Common myeloid progenitor, CD34-positive (primary cell): Measurements from ENCODE around the gene ARPC1B.

Experiments
- CTCF ChIA-PET: fragments of 350-600 bp; sonication (Branson Sonifier 250); formaldehyde crosslinking; loops from one replicate; lab custom pipeline; 2021; ENCODE audit warnings: antibody characterized with exemption; lab: Charles Lee
- POLR2A ChIA-PET: fragments of 350-600 bp; sonication (Branson Sonifier 250); formaldehyde crosslinking; loops from one replicate; lab custom pipeline; 2021; ENCODE audit warnings: antibody characterized with exemption; lab: Charles Lee
- DNase-seq, 3 donors: peaks; one replicate each; pipeline versions ENCODE4 v3.0.0 to v3.0.0-alpha.2; 2013
- H3K27ac ChIP-seq, 2 experiments: 1 replicate in 1 of 2; 2 replicates in 1 of 2; pipeline ENCODE4 v1.7.0; 2013; ENCODE audit warnings: inconsistent platforms in 2 of 2, low read length in 2 of 2, mild to moderate bottlenecking in 2 of 2, low read depth in 1 of 2, moderate library complexity in 1 of 2; ENCODE audit not compliant: severe bottlenecking in 2 of 2, insufficient read depth in 1 of 2, poor library complexity in 1 of 2
- H3K27me3 ChIP-seq, 5 experiments: replicated peaks in 2 of 5; 1 replicate in 3 of 5; 2 replicates in 2 of 5; pipeline versions ENCODE4 v1.6.1 to v1.7.0; 2013; ENCODE audit warnings: low read length in 4 of 5, mild to moderate bottlenecking in 2 of 5, moderate library complexity in 2 of 5, inconsistent platforms in 1 of 5; ENCODE audit not compliant: insufficient read depth in 5 of 5, control insufficient read depth in 4 of 5
- H3K36me3 ChIP-seq, 4 experiments: 1 replicate in 2 of 4; 2 replicates in 2 of 4; pipeline versions ENCODE4 v1.6.1 to v1.7.0; 2013; ENCODE audit warnings: low read length in 3 of 4, control low read depth in 1 of 4, mild to moderate bottlenecking in 1 of 4; ENCODE audit not compliant: control insufficient read depth in 4 of 4, insufficient read depth in 4 of 4
- H3K4me1 ChIP-seq, 4 experiments: 1 replicate in 3 of 4; 2 replicates in 1 of 4; pipeline versions ENCODE4 v1.6.1 to v1.7.1; 2013; ENCODE audit warnings: low read length in 3 of 4, mild to moderate bottlenecking in 3 of 4, control low read depth in 1 of 4, inconsistent platforms in 1 of 4, moderate library complexity in 1 of 4; ENCODE audit not compliant: control insufficient read depth in 4 of 4, insufficient read depth in 4 of 4; ENCODE audit errors: control extremely low read depth in 1 of 4
- H3K4me3 ChIP-seq, 7 experiments: 1 replicate in 4 of 7; 2 replicates in 3 of 7; pipeline versions ENCODE4 v1.5.1 to v1.7.0; 2013; ENCODE audit warnings: mild to moderate bottlenecking in 7 of 7, low read length in 6 of 7, moderate library complexity in 6 of 7, inconsistent platforms in 2 of 7, low read depth in 2 of 7, control low read depth in 1 of 7; ENCODE audit not compliant: insufficient read depth in 4 of 7, control insufficient read depth in 1 of 7; ENCODE audit errors: extremely low read depth in 1 of 7
- H3K9me3 ChIP-seq, 5 experiments: 1 replicate in 4 of 5; 2 replicates in 1 of 5; pipeline versions ENCODE4 v1.6.1 to v1.7.1; 2013; ENCODE audit warnings: low read length in 4 of 5, mild to moderate bottlenecking in 2 of 5, inconsistent platforms in 1 of 5, low read depth in 1 of 5, moderate library complexity in 1 of 5; ENCODE audit not compliant: control insufficient read depth in 4 of 5, insufficient read depth in 2 of 5; ENCODE audit errors: control extremely low read depth in 1 of 5
- WGBS: methylation state at CpG from one replicate; pipeline ENCODE4 v1.1.5; 2013; ENCODE audit not compliant: insufficient coverage; 5-methylcytosine and 5-hydroxymethylcytosine counted together

Gene ARPC1B

DNA sequence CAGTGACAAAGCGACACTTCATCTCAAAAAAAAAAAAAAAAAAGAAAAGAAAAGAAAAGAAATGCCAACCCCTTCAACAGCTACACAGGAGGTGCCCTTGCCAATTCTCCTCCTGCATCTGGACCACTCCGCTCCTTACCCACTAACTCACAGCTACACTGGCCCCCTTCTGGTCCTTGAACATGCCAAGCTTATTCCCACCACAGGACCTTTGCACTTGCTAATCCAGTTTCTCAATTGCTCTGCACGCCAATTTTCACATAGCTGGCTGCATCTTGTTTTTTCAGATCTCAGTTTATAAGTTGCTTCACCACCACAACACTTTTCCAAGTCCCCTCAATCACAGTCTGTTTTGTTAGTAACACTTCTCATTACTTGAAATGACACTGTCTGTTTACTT lies 28.3 kb downstream of the ARPC1B start:
- no peak overlapping the region for H3K27ac ChIP-seq
- POLR2A ChIA-PET = no interaction called here
- H3K4me1 ChIP-seq = peaks cover 13 to 19% (median 17%) of the 10 kb centered on the region in 4 experiments
- CTCF ChIA-PET = no interaction called here
- no peak for DNase-seq
- no peak overlapping the region for H3K4me3 ChIP-seq
- WGBS = 83% methylated on average over 2 of the region's 3 CpGs
- peaks cover 15 to 62% (median 44%) of the 10 kb centered on the region in 4 experiments for H3K36me3 ChIP-seq
- no peaks in the 10 kb centered on the region for H3K9me3 ChIP-seq
- no peaks in the 10 kb centered on the region for H3K27me3 ChIP-seq

DNA sequence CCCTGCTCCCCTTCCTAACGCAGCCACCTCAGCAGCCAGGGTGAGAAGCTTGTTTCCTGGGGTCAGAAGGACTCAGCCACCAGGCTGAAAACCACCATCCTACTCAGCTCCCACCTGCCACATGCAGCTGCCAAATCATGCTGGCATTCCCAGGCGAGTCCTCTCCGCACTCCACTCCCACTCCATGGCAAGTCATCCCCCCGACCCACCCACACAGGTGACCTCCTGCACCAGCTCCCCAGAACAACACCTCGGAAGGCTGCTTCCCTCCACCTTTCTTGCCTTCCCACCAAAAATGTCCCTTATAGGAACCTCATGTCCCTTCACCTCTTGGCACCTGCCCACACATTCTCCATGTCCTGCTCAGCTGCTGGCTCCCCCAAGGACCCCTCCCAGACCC lies 29.2 kb downstream of the ARPC1B start:
- Histone ChIP-seq H3K36me3 (peaks cover 12 to 54% (median 36%) of the 10 kb centered on the region in 4 experiments), H3K9me3 (no peaks in the 10 kb centered on the region), H3K27ac (no peak overlapping the region), H3K4me3 (no peak overlapping the region), H3K4me1 (peaks cover 13 to 22% (median 20%) of the 10 kb centered on the region in 4 experiments), H3K27me3 (no peaks in the 10 kb centered on the region)
- 97% methylated on average over 5 of the region's 5 CpGs for WGBS
- CTCF ChIA-PET = interaction anchor here (1.0 to 1.5 kb wide), 2 partner anchors 17 to 39 kb away, joined by 4 read pairs; no protein-coding TSS in a partner anchor
- no peak for DNase-seq
- POLR2A ChIA-PET = no interaction called here

DNA sequence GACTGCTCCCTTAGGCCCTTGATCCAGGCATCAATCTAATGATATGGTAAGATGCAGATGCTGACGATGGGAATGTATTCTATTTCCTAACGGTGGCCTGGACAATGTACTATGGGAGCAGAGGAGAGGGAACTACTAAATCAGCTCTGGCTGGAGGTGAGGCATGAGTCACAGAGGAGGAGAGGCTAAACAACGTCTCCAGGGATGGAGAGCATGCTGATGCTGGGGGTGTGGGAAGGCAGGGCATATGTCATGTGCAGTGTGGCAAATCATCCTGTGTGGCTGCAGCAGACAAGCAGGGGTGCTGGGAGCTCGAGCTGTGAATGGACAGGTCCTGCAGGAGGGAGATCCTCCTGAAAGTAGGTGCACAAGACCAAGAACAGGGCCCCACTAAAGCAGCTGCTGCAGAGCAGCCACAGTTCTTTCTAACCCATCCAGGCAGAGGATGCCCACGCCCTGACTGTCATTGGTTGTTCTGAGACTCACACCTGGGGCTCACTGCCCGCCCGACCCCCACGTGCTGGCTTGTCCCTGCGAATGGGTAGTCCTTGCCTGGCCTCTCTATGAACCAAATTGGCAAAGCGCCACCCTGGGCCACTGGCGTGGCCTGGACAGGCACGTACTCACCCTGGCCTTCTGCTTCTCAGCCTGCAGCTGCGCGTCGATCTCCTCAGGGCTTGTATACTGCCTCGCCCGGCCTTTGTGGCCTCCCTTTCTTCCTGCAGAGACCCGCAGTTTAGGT lies 29.9 kb downstream of the ARPC1B start:
- Histone ChIP-seq H3K27me3 (no peaks in the 10 kb centered on the region), H3K27ac (no peak overlapping the region), H3K4me3 (no peak overlapping the region), H3K36me3 (peaks cover 12 to 48% (median 33%) of the 10 kb centered on the region in 4 experiments), H3K4me1 (peaks cover 13 to 24% (median 22%) of the 10 kb centered on the region in 4 experiments), H3K9me3 (no peaks in the 10 kb centered on the region)
- DNase-seq = no peak
- ChIA-PET CTCF (interaction anchor here (1.0 to 1.5 kb wide), 2 partner anchors 17 to 40 kb away, joined by 4 read pairs; no protein-coding TSS in a partner anchor), POLR2A (no interaction called here)
- WGBS = 94% methylated on average over 17 of the region's 18 CpGs

DNA sequence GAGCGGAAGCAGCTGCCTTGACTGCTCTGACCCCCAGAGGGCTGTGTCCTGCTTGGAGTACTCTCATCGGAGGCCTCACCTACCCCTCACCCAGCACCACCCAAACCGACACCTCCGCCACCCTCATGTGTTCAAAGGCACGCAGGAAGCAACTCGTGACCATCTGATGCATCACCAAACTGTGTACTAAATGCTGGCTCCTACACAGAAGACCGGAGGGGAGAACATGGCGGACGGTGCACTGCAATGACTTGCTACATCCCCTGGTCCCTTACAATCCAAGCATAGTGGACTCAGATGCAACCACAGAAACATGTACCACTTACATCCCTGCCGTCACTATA lies 30.4 kb downstream of the ARPC1B start:
- ChIA-PET CTCF (interaction anchor here (0.8 to 1.5 kb wide), 2 partner anchors 11 to 40 kb away, joined by 3 to 4 read pairs; no protein-coding TSS in a partner anchor), POLR2A (no interaction called here)
- Histone ChIP-seq H3K27ac (no peak overlapping the region), H3K27me3 (no peaks in the 10 kb centered on the region), H3K36me3 (peaks cover 11 to 43% (median 29%) of the 10 kb centered on the region in 4 experiments), H3K4me1 (peaks cover 17 to 29% (median 27%) of the 10 kb centered on the region in 4 experiments), H3K4me3 (no peak overlapping the region), H3K9me3 (no peaks in the 10 kb centered on the region)
- WGBS = 100% methylated on average over 8 of the region's 10 CpGs
- no peak for DNase-seq

DNA sequence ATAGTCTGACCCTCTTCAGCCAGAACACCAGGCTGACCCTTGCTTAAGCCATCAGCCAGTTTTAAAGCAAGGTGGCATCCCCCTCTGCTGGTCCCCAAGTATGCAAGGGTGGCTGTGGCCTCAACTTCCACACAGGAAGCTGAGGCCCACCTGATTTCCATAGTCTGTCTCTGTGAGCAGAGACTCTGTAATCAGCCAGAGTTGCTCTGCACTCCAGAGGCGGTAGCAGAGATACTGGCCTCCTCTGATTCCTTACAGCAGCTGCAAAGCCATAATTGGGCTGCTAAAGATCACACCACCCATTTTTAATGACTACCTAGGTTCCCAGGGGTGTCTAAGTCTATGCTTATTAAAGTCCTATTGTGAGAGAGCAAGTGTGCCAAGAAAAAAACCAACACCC lies 32.0 kb downstream of the ARPC1B start:
- Histone ChIP-seq H3K27me3 (no peaks in the 10 kb centered on the region), H3K4me3 (peak overlapping the region in 3 of 7 experiments; percentile 4 to 82 (median 6)), H3K27ac (peak overlapping the region in 1 of 2 experiments; percentile 99), H3K9me3 (no peaks in the 10 kb centered on the region), H3K4me1 (peaks cover 22 to 33% (median 32%) of the 10 kb centered on the region in 4 experiments), H3K36me3 (peaks cover 8 to 40% (median 24%) of the 10 kb centered on the region in 4 experiments)
- CTCF ChIA-PET = interaction anchor here (1.0 to 1.6 kb wide), 7 partner anchors 8 to 676 kb away, joined by 3 to 7 read pairs (median 4); no protein-coding TSS in a partner anchor
- no CpG with 5 or more reads among the region's 1 CpG for WGBS
- DNase-seq = no peak
- POLR2A ChIA-PET = interaction anchor here (1.3 kb wide), 1 partner anchor 8 kb away, joined by 4 read pairs; no protein-coding TSS in a partner anchor

DNA sequence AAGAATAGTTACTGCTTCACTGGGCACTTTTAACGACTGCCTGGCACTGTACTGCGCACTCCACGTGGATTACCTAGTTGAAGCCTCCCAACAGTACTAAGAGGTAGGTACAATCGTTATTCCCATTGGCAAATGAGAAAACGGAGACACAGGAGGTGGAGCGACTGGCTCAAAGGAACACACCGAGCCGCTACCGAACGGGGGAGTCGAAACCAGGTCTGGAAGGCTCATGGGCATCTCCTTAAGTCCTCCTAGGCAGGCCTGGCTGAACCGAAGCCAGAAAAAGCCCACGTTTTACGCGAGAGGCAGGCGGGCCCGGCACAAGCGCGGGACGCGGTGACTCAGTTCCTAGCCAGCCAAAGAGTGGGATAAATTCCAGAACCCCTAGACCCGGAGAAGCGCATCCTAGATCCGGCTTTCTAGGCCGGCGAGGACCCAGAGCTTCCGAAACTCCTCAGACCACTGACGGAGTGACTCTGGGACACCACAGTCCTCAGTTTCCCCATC lies 33.4 kb downstream of the ARPC1B start:
- no peaks in the 10 kb centered on the region for H3K9me3 ChIP-seq
- H3K27me3 ChIP-seq = no peaks in the 10 kb centered on the region
- ChIA-PET POLR2A (interaction anchor here (0.5 to 2.0 kb wide), 5 partner anchors 9 to 405 kb away, joined by 3 to 7 read pairs (median 5); partner anchors contain the start of genes CPSF4 and PTCD1), CTCF (interaction anchor here (0.9 to 2.0 kb wide), 8 partner anchors 9 to 44 kb away, joined by 3 to 9 read pairs (median 5); no protein-coding TSS in a partner anchor)
- under 1% methylated on average over 22 of the region's 28 CpGs for WGBS
- H3K4me3 ChIP-seq = peak overlapping the region; percentile 82 to 99 (median 94)
- peaks cover 22 to 33% (median 32%) of the 10 kb centered on the region in 4 experiments for H3K4me1 ChIP-seq
- peak overlapping the region; percentile 96 to 99 for H3K27ac ChIP-seq
- peaks cover 8 to 45% (median 27%) of the 10 kb centered on the region in 4 experiments for H3K36me3 ChIP-seq
- DNase-seq = peak in 2 of 3 donors; percentile 51 to 62
